ENCODE results near the gene FCRL1. TPM values are rescaled to one million over a fixed set of nuclear protein-coding genes. Genes with fewer than 3 reads are reported as not detected.

The FCRL1 gene
- total RNA-seq, 4 donors from 2014 or later = not detected

GRCh38 chr1:157758018-157758417, 61.9 kb downstream of the FCRL1 start:
- Histone ChIP-seq H3K27ac (no peak overlapping the region), H3K9me3 (no peaks in the 10 kb centered on the region), H3K4me1 (no peaks in the 10 kb centered on the region), H3K36me3 (no peaks in the 10 kb centered on the region), H3K4me3 (replicated peaks in 1 of 3) (no peak overlapping the region), H3K27me3 (no peaks in the 10 kb centered on the region)
- TF ChIP-seq POLR2A (IDR thresholded peaks at IDR 0.05) = no peak
- no peak for TF ChIP-seq CTCF (IDR thresholded peaks at IDR 0.05)
- no peak for DNase-seq
- intact Hi-C loops (cut with DNase I) = no loop called here
- WGBS, 2 donors = 86 to 88% methylated on average over 4 of the region's 4 CpGs

- no peak for TF ChIP-seq POLR2A (IDR thresholded peaks at IDR 0.05)
- no peak for TF ChIP-seq CTCF (IDR thresholded peaks at IDR 0.05)
- intact Hi-C loops (cut with DNase I) = no loop called here
- DNase-seq = no peak
- Histone ChIP-seq H3K4me1 (no peaks in the 10 kb centered on the region), H3K4me3 (replicated peaks in 1 of 3) (no peak overlapping the region), H3K9me3 (no peaks in the 10 kb centered on the region), H3K27ac (no peak overlapping the region), H3K36me3 (no peaks in the 10 kb centered on the region), H3K27me3 (no peaks in the 10 kb centered on the region)
- 73 to 85% methylated on average over 1 of the region's 1 CpG for WGBS, 2 donors
Measured at GRCh38 chr1:157753611-157754010, 66.3 kb downstream of the FCRL1 start.

DNA sequence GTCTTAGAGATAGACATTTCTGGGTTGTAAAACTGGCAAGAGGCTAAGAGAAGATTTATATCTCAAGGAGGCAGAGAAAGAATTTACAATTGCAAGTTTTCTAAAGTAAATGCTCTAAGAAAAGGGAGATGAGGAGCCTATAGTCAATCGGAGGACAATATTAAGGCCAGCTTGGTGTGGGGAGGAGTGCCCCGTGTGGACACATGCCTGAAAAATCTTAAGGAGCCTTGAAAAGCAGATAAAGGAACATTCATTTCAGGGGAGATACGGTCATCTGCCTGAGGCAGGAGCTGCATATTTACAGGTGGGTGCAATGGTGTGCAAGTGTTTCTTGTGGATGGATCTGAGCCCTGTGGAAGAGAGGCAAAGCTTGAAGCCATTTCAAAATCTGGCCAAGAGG, 68.6 kb downstream of the FCRL1 start:
- no peaks in the 10 kb centered on the region for H3K9me3 ChIP-seq
- H3K27me3 ChIP-seq = no peaks in the 10 kb centered on the region
- TF ChIP-seq POLR2A (IDR thresholded peaks at IDR 0.05) = no peak
- TF ChIP-seq CTCF (IDR thresholded peaks at IDR 0.05) = no peak
- H3K27ac ChIP-seq = no peak overlapping the region
- DNase-seq = no peak
- H3K4me1 ChIP-seq = no peaks in the 10 kb centered on the region
- intact Hi-C loops (cut with DNase I) = no loop called here
- H3K4me3 ChIP-seq (replicated peaks in 1 of 3) = no peak overlapping the region
- H3K36me3 ChIP-seq = no peaks in the 10 kb centered on the region
- 54% methylated on average over 3 of the region's 3 CpGs for WGBS, 2 donors

DNA sequence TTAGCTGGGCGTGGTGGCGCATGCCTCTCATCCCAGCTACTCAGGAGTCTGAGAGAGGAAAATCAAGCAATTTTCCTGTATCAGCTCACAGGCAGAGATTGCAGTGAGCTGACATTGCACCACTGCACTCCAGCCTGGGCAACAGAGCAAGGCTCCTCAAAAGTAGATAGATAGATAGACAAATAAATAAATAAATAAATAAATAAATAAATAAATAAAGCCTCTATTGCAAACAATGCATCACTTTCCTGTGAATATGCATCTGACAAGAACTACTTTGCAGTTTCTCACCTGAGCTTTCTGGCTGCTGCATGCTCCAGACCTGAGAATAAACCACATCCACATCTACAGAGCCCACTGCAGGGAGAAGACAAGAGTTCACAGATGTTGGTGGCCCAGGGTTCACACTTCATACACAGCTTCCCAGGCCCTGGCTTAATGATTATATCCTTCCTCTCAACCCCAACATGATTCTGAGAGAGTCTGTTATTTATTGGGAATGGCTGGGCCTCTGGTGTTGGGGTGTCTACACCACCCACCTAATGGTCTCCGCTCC, 71.6 kb downstream of the FCRL1 start:
- Histone ChIP-seq H3K4me1 (no peaks in the 10 kb centered on the region), H3K9me3 (no peaks in the 10 kb centered on the region), H3K27ac (no peak overlapping the region), H3K27me3 (no peaks in the 10 kb centered on the region), H3K36me3 (no peaks in the 10 kb centered on the region), H3K4me3 (replicated peaks in 1 of 3) (no peak overlapping the region)
- intact Hi-C loops (cut with DNase I) = no loop called here
- DNase-seq = no peak
- WGBS, 2 donors = 85 to 87% methylated on average over 3 of the region's 3 CpGs
- TF ChIP-seq CTCF (IDR thresholded peaks at IDR 0.05) (no peak), POLR2A (IDR thresholded peaks at IDR 0.05) (no peak)

Small RNA genes lying within 50 kb of the gene (small RNA-seq; reads per million reads assigned to genes)
- gene MRPS21P2 = not detected

Other genes starting within 250 kb of the FCRL1 start
- gene FCRL4, start 222.0 kb downstream of the FCRL1 start, total RNA-seq = not detected
- under 1 TPM in 2 of 4 donors, not detected in 2; 0.13 to 0.20 TPM for gene FCRL3, start 119.4 kb downstream of the FCRL1 start, total RNA-seq
- gene FCRL2, start 43.0 kb downstream of the FCRL1 start, total RNA-seq = not detected
- gene CD5L, start 21.7 kb upstream of the FCRL1 start, total RNA-seq = not detected
- 10 to 100 TPM; 22.7 to 27.5 (median 24.1) TPM for gene KIRREL1, start 173.5 kb upstream of the FCRL1 start, total RNA-seq